Caco-2 (cell line): Measurements from ENCODE around the gene GZMM. TPM values are rescaled to one million over a fixed set of nuclear protein-coding genes. Genes with fewer than 3 reads are reported as not detected.

ENCODE experiments used
- BruUV-seq: library from RNA; stranded (reverse); fragments of 400-500 nt; replicated peaks from 2 replicates; lab custom pipeline; 2021; lab: Mats Ljungman, UMichigan
- CTCF ChIA-PET: fragments of 300-600 bp; sonication (Branson Sonifier 250); formaldehyde crosslinking; loops from one replicate; lab custom pipeline; 2022; ENCODE audit warnings: antibody characterized with exemption; lab: Charles Lee
- POLR2A ChIA-PET: fragments of 300-600 bp; sonication (Branson Sonifier 250); formaldehyde crosslinking; loops from one replicate; lab custom pipeline; 2022; ENCODE audit warnings: antibody characterized with exemption; lab: Charles Lee
- DNase-seq, 2 experiments: peaks; one replicate each; pipeline versions ENCODE4 v3.0.0 to v3.0.0-alpha.2; 2020 to 2022
- H3K27me3 ChIP-seq: replicated peaks from 2 replicates; pipeline ENCODE4 v1.6.0; 2011; ENCODE audit warnings: low read length; ENCODE audit not compliant: control insufficient read depth, insufficient read depth
- H3K36me3 ChIP-seq: 2 replicates; pipeline ENCODE4 v1.5.1; 2011; ENCODE audit warnings: low read length; ENCODE audit not compliant: control insufficient read depth, insufficient read depth
- H3K4me1 ChIP-seq: fragments of 250-450 bp; sonication (Bioruptor Pico); 2 replicates; pipeline ENCODE4 v1.5.1; 2020; ENCODE audit warnings: mild to moderate bottlenecking
- H3K4me3 ChIP-seq: 2 replicates; pipeline ENCODE4 v1.5.1; 2011; ENCODE audit warnings: low read depth, mild to moderate bottlenecking, control low read depth, low read length
- H3K9me3 ChIP-seq: fragments of 250-450 bp; sonication (Bioruptor Pico); 2 replicates; pipeline ENCODE4 v1.5.1; 2020; ENCODE audit warnings: mild to moderate bottlenecking, moderate library complexity
- H3K27ac Mint-ChIP-seq: one replicate; pipeline ENCODE4 v1.8.0; 2022; ENCODE audit warnings: mixed read lengths; ENCODE audit not compliant: unreplicated experiment
- H3K27me3 Mint-ChIP-seq: one replicate; pipeline ENCODE4 v1.8.0; 2022; ENCODE audit warnings: mixed read lengths; ENCODE audit not compliant: insufficient read depth, unreplicated experiment
- H3K36me3 Mint-ChIP-seq: one replicate; pipeline ENCODE4 v1.8.0; 2022; ENCODE audit warnings: mild to moderate bottlenecking, mixed read lengths; ENCODE audit not compliant: insufficient read depth, unreplicated experiment
- H3K4me1 Mint-ChIP-seq: one replicate; pipeline ENCODE4 v1.8.0; 2022; ENCODE audit warnings: low read depth, mixed read lengths; ENCODE audit not compliant: unreplicated experiment
- H3K4me3 Mint-ChIP-seq: one replicate; pipeline ENCODE4 v1.8.0; 2022; ENCODE audit warnings: mild to moderate bottlenecking, moderate library complexity, mixed read lengths; ENCODE audit not compliant: unreplicated experiment
- H3K9me3 Mint-ChIP-seq: one replicate; pipeline ENCODE4 v1.8.0; 2022; ENCODE audit warnings: mixed read lengths; ENCODE audit not compliant: unreplicated experiment
- intact Hi-C: fragments of 100-400 bp; cut with micrococcal nuclease; formaldehyde crosslinking; loops from one replicate; pipeline ENCODE4 v1.10.0; 2022; ENCODE audit not compliant: unreplicated experiment
- total RNA-seq: library from RNA; stranded (reverse); gene quantifications from 2 replicates; pipeline ENCODE4 v1.2.3, GENCODE V29; 2022
- TF ChIP-seq, protein P1 (sequence below), 2 experiments: fragments of 200-600 bp in 1 of 2; IDR thresholded peaks; 1 replicate in 1 of 2; 2 replicates in 1 of 2; pipeline versions ENCODE4 v1.5.1 to v1.8.0; 2011 to 2022; ENCODE audit warnings: antibody characterized with exemption in 1 of 2, control low read depth in 1 of 2, inconsistent platforms in 1 of 2, low read depth in 1 of 2, low read length in 1 of 2, mild to moderate bottlenecking in 1 of 2, moderate library complexity in 1 of 2; ENCODE audit not compliant: insufficient read depth in 1 of 2, severe bottlenecking in 1 of 2, unreplicated experiment in 1 of 2

Gene GZMM
- total RNA-seq, 1 experiment from 2014 or later: not detected

DNA sequence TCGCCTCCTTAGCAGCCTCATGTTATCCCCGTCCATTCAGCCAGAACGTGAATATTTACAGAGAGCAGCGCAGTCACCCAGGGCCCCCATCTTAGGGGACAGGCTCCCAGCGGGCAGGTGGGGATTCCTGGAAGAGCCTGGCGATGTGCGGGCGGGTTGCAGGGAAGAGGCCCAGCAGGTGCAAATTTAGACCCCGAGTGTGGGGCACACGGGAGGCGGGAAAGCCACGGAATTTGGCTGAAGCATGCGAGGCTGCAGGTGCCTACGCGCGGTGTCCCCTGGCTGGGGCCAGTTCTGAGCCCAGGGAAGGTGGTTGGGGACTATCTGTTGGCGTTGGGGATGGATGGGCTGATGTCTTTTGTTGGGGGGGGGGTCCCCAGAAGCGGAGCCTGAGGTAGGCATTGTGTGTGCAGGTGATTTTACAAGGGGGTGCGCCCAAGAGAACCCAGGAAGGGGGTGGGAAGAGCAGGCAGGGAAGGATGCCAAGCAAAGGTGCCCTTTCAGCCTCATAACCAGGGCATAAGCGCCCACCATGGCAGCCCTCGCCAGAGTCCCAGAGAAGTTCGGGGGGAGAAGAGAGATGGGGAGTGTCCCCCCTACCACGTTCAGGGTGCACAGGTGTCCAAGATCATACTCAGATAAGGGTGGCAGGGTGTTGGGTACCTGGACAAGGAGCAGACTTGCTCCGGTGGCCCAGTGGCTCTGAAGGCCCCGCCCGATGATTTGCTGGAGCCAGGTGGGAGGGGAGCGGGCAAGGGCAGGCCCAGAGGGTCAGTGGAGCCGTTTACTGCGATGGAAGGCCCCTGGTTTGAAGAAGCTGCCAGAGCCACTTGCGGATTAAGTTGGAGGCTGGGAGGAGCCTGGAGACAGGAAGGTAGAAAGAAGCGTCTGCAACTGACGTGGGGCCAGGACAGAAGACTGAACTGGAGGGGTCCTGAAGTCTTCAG lies 35.4 kb upstream of the GZMM start:
- intact Hi-C loops: no loop called here
- no TSS peak for BruUV-seq
- CTCF ChIA-PET: no interaction called here

DNA sequence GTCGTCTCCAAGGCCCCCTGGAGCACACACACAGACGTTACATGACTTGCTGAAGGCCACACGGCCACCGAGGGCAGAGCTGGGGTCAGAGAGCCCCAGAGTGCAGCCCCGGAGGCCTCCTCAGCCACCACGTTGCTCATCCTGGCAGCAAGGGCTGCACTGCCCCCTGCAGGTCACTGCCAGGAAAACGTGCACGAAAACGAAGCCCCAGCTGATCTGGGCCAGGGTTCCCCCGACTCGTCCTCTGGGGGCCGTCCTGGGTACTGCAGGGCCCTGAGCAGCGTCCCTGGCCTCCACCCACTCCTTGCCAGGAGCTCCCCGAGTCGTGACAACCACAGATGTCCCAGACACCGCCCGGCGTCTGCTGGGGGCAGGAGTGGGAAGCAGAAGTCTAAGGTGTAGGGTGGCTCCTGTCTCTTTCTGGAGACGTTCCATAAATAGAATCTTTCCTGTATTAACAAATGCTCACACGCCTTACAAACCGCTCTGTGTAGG lies 33.2 kb upstream of the GZMM start:
- POLR2A ChIA-PET: interaction anchor here (1.1 kb wide), 1 partner anchor 20 kb away, joined by 3 read pairs; no protein-coding TSS in a partner anchor
- BruUV-seq: no TSS peak
- no peaks in the 10 kb centered on the region for H3K9me3 ChIP-seq
- H3K27me3 Mint-ChIP-seq: no peaks in the 10 kb centered on the region
- H3K4me3 ChIP-seq: no peak overlapping the region
- H3K9me3 Mint-ChIP-seq: no peaks in the 10 kb centered on the region
- TF ChIP-seq, protein P1, sequence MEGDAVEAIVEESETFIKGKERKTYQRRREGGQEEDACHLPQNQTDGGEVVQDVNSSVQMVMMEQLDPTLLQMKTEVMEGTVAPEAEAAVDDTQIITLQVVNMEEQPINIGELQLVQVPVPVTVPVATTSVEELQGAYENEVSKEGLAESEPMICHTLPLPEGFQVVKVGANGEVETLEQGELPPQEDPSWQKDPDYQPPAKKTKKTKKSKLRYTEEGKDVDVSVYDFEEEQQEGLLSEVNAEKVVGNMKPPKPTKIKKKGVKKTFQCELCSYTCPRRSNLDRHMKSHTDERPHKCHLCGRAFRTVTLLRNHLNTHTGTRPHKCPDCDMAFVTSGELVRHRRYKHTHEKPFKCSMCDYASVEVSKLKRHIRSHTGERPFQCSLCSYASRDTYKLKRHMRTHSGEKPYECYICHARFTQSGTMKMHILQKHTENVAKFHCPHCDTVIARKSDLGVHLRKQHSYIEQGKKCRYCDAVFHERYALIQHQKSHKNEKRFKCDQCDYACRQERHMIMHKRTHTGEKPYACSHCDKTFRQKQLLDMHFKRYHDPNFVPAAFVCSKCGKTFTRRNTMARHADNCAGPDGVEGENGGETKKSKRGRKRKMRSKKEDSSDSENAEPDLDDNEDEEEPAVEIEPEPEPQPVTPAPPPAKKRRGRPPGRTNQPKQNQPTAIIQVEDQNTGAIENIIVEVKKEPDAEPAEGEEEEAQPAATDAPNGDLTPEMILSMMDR (IDR thresholded peaks at IDR 0.05; ENCODE audit: insufficient read depth in 1 of 2, low read depth in 1 of 2, low read length in 1 of 2, severe bottlenecking in 1 of 2, unreplicated experiment in 1 of 2): peak; percentile 84 to 92
- no peak overlapping the region for H3K27ac Mint-ChIP-seq
- H3K36me3 ChIP-seq: 0 out of 2 replicates have a peak, but pooled peaks cover 2% of the 10 kb centered on the region
- peaks cover 8% of the 10 kb centered on the region for H3K4me1 Mint-ChIP-seq
- H3K4me3 Mint-ChIP-seq: no peak overlapping the region
- peaks cover 10% of the 10 kb centered on the region; the same call in 1 of the 2 replicates for H3K4me1 ChIP-seq
- H3K36me3 Mint-ChIP-seq: peaks cover 35% of the 10 kb centered on the region
- intact Hi-C loops: no loop called here
- peak; percentile 82 to 86 for DNase-seq
- no peaks in the 10 kb centered on the region for H3K27me3 ChIP-seq
- CTCF ChIA-PET: interaction anchor here (0.6 to 1.5 kb wide), 5 partner anchors 11 to 273 kb away, joined by 3 to 9 read pairs (median 4); partner anchors contain the start of genes CDC34 and MADCAM1

More for the DNA sequence above, 35.4 kb upstream of the GZMM start:
- Histone ChIP-seq H3K27me3 (no peaks in the 10 kb centered on the region), H3K4me1 (peaks cover 10% of the 10 kb centered on the region; the same call in 1 of the 2 replicates), H3K4me3 (peak overlapping the region; percentile 80), H3K36me3 (no peaks in the 10 kb centered on the region), H3K9me3 (no peaks in the 10 kb centered on the region)
- peaks cover 27% of the 10 kb centered on the region for H3K36me3 Mint-ChIP-seq
- POLR2A ChIA-PET: interaction anchor here (0.6 kb wide), 1 partner anchor 9 kb away, joined by 5 read pairs; no protein-coding TSS in a partner anchor
- peak overlapping the region; percentile 99 for H3K27ac Mint-ChIP-seq
- peak overlapping the region; percentile 82 for H3K4me3 Mint-ChIP-seq
- TF ChIP-seq, protein P1 (IDR thresholded peaks at IDR 0.05; ENCODE audit: insufficient read depth in 1 of 2, low read depth in 1 of 2, low read length in 1 of 2, severe bottlenecking in 1 of 2, unreplicated experiment in 1 of 2): no peak
- H3K27me3 Mint-ChIP-seq: no peaks in the 10 kb centered on the region
- H3K9me3 Mint-ChIP-seq: no peaks in the 10 kb centered on the region
- peaks cover 8% of the 10 kb centered on the region for H3K4me1 Mint-ChIP-seq
- DNase-seq: no peak
